ENCODE data around the gene PAQR3. TPM values are rescaled to one million over a fixed set of nuclear protein-coding genes. Genes with fewer than 3 reads are reported as not detected.

The PAQR3 gene
- total RNA-seq, 1 experiment from 2014 or later = 17.3 TPM

- in situ Hi-C loops (cut with HindIII; ENCODE audit: low pct_unique_long_range_greater_than_20kb, low sequenced_read_pairs) = no loop called here
- BruUV-seq (replicated peaks) = no TSS peak
- no peak for DNase-seq (ENCODE audit: low read depth, low spot score)
Measured at GRCh38 chr4:78926826-78927225, 12.4 kb downstream of the PAQR3 start.

GRCh38 chr4:78923464-78924312 is 15.6 kb downstream of the PAQR3 start:
- ChIA-PET CTCF (no interaction called here), POLR2A (no interaction called here)
- BruUV-seq (replicated peaks) = no TSS peak
- no peaks in the 10 kb centered on the region for H3K4me1 ChIP-seq (ENCODE audit: control insufficient read depth, insufficient read depth, low read length)
- in situ Hi-C loops (cut with HindIII; ENCODE audit: low pct_unique_long_range_greater_than_20kb, low sequenced_read_pairs) (no loop called here), intact Hi-C loops (cut with micrococcal nuclease; ENCODE audit: unreplicated experiment) (no loop called here)
- H3K36me3 ChIP-seq (ENCODE audit: control insufficient read depth, insufficient read depth, low read length) = peaks cover 2% of the 10 kb centered on the region; the same call in 1 of the 2 replicates
- no peak overlapping the region for H3K27ac ChIP-seq (ENCODE audit: low read length)
- ATAC-seq (no peak), DNase-seq (ENCODE audit: low read depth, low spot score) (no peak)
- H3K9me3 ChIP-seq (ENCODE audit: control insufficient read depth, insufficient read depth, low read depth, low read length) = no peaks in the 10 kb centered on the region
- H3K27me3 ChIP-seq (ENCODE audit: control insufficient read depth, insufficient read depth, low read length) = no peaks in the 10 kb centered on the region
- TF ChIP-seq, protein P1, sequence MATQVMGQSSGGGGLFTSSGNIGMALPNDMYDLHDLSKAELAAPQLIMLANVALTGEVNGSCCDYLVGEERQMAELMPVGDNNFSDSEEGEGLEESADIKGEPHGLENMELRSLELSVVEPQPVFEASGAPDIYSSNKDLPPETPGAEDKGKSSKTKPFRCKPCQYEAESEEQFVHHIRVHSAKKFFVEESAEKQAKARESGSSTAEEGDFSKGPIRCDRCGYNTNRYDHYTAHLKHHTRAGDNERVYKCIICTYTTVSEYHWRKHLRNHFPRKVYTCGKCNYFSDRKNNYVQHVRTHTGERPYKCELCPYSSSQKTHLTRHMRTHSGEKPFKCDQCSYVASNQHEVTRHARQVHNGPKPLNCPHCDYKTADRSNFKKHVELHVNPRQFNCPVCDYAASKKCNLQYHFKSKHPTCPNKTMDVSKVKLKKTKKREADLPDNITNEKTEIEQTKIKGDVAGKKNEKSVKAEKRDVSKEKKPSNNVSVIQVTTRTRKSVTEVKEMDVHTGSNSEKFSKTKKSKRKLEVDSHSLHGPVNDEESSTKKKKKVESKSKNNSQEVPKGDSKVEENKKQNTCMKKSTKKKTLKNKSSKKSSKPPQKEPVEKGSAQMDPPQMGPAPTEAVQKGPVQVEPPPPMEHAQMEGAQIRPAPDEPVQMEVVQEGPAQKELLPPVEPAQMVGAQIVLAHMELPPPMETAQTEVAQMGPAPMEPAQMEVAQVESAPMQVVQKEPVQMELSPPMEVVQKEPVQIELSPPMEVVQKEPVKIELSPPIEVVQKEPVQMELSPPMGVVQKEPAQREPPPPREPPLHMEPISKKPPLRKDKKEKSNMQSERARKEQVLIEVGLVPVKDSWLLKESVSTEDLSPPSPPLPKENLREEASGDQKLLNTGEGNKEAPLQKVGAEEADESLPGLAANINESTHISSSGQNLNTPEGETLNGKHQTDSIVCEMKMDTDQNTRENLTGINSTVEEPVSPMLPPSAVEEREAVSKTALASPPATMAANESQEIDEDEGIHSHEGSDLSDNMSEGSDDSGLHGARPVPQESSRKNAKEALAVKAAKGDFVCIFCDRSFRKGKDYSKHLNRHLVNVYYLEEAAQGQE (IDR thresholded peaks at IDR 0.05; ENCODE audit: insufficient read depth in 1 of 2, low read depth in 2 of 2, low read length in 1 of 2) = no peak
- TF ChIP-seq, protein P2, sequence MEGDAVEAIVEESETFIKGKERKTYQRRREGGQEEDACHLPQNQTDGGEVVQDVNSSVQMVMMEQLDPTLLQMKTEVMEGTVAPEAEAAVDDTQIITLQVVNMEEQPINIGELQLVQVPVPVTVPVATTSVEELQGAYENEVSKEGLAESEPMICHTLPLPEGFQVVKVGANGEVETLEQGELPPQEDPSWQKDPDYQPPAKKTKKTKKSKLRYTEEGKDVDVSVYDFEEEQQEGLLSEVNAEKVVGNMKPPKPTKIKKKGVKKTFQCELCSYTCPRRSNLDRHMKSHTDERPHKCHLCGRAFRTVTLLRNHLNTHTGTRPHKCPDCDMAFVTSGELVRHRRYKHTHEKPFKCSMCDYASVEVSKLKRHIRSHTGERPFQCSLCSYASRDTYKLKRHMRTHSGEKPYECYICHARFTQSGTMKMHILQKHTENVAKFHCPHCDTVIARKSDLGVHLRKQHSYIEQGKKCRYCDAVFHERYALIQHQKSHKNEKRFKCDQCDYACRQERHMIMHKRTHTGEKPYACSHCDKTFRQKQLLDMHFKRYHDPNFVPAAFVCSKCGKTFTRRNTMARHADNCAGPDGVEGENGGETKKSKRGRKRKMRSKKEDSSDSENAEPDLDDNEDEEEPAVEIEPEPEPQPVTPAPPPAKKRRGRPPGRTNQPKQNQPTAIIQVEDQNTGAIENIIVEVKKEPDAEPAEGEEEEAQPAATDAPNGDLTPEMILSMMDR (IDR thresholded peaks at IDR 0.05) = no peak; the same call in 1 of the 2 replicates
- TF ChIP-seq POLR2AphosphoS5 (IDR thresholded peaks at IDR 0.05; ENCODE audit: low read depth, low read length) = no peak
- TF ChIP-seq TCF7L2 (IDR thresholded peaks at IDR 0.05; ENCODE audit: low read depth, low read length) = no peak
- TF ChIP-seq SIN3A (IDR thresholded peaks at IDR 0.05; ENCODE audit: borderline replicate concordance, insufficient read depth, low read depth, low read length) = no peak
- no peak overlapping the region for H3K4me3 ChIP-seq (ENCODE audit: low read depth in 2 of 2, low read length in 2 of 2)

More at GRCh38 chr4:78926826-78927225, 12.4 kb downstream of the PAQR3 start:
- H3K27me3 ChIP-seq (ENCODE audit: control insufficient read depth, insufficient read depth, low read length) = no peaks in the 10 kb centered on the region
- ATAC-seq = no peak
- no peaks in the 10 kb centered on the region for H3K9me3 ChIP-seq (ENCODE audit: control insufficient read depth, insufficient read depth, low read depth, low read length)
- ChIA-PET POLR2A (no interaction called here), CTCF (no interaction called here)
- intact Hi-C loops (cut with micrococcal nuclease; ENCODE audit: unreplicated experiment) = no loop called here
- TF ChIP-seq, protein P1 (IDR thresholded peaks at IDR 0.05; ENCODE audit: insufficient read depth in 1 of 2, low read depth in 2 of 2, low read length in 1 of 2) = no peak
- TF ChIP-seq, protein P2 (IDR thresholded peaks at IDR 0.05) = no peak
- no peak for TF ChIP-seq TCF7L2 (IDR thresholded peaks at IDR 0.05; ENCODE audit: low read depth, low read length)
- no peak for TF ChIP-seq POLR2AphosphoS5 (IDR thresholded peaks at IDR 0.05; ENCODE audit: low read depth, low read length)
- TF ChIP-seq SIN3A (IDR thresholded peaks at IDR 0.05; ENCODE audit: borderline replicate concordance, insufficient read depth, low read depth, low read length) = no peak
- 0 out of 2 replicates have a peak, but pooled peaks cover 2% of the 10 kb centered on the region for H3K36me3 ChIP-seq (ENCODE audit: control insufficient read depth, insufficient read depth, low read length)
- no peaks in the 10 kb centered on the region for H3K4me1 ChIP-seq (ENCODE audit: control insufficient read depth, insufficient read depth, low read length)
- no peak overlapping the region for H3K4me3 ChIP-seq (ENCODE audit: low read depth in 2 of 2, low read length in 2 of 2)
- no peak overlapping the region for H3K27ac ChIP-seq (ENCODE audit: low read length)
